ENCODE measurements around the gene RPS15A. TPM values are rescaled to one million over a fixed set of nuclear protein-coding genes. Genes with fewer than 3 reads are reported as not detected.

The RPS15A gene
- total RNA-seq, 4 donors from 2014 or later = 785 to 3,002 (median 2,111) TPM

- WGBS, 2 donors (ENCODE audit: low coverage in 1 of 2) = 0% methylated on average over 4 of the region's 5 CpGs
- Histone ChIP-seq H3K9me3 (no peaks in the 10 kb centered on the region), H3K4me3 (peak overlapping the region; percentile 85 to 93), H3K4me1 (peaks cover 6 to 57% (median 28%) of the 10 kb centered on the region in 3 donors), H3K36me3 (peaks cover 0 to 74% of the 10 kb centered on the region in 2 donors), H3K27me3 (no peaks in the 10 kb centered on the region), H3K27ac (peak overlapping the region; percentile 83 to 93 (median 86))
- ATAC-seq = no peak
- TF ChIP-seq CTCF (IDR thresholded peaks at IDR 0.05) = no peak
- TF ChIP-seq POLR2A (IDR thresholded peaks at IDR 0.05) = no peak
- TF ChIP-seq POLR2AphosphoS5 (IDR thresholded peaks at IDR 0.05) = no peak
Observed at GRCh38 chr16:18789515-18789849, 652 bp downstream of the RPS15A start.

GRCh38 chr16:18788828-18789514 is 1.2 kb downstream of the RPS15A start:
- peaks cover 6 to 62% (median 28%) of the 10 kb centered on the region in 3 donors for H3K4me1 ChIP-seq
- WGBS, 2 donors (ENCODE audit: low coverage in 1 of 2) = 7 to 8% methylated on average over 19 of the region's 20 CpGs
- H3K27me3 ChIP-seq = no peaks in the 10 kb centered on the region
- no peaks in the 10 kb centered on the region for H3K9me3 ChIP-seq
- no peak for ATAC-seq
- H3K27ac ChIP-seq = peak overlapping the region; percentile 83 to 93 (median 86)
- peak overlapping the region; percentile 85 to 93 for H3K4me3 ChIP-seq
- TF ChIP-seq EP300 (IDR thresholded peaks at IDR 0.05) (no peak), POLR2AphosphoS5 (IDR thresholded peaks at IDR 0.05) (no peak), POLR2A (IDR thresholded peaks at IDR 0.05) (no peak), CTCF (IDR thresholded peaks at IDR 0.05) (no peak)
- H3K36me3 ChIP-seq = peaks cover 0 to 74% of the 10 kb centered on the region in 2 donors

- H3K36me3 ChIP-seq = peaks cover 3 to 67% of the 10 kb centered on the region in 2 donors
- no peak overlapping the region for H3K4me3 ChIP-seq
- TF ChIP-seq EP300 (IDR thresholded peaks at IDR 0.05) = no peak
- TF ChIP-seq CTCF (IDR thresholded peaks at IDR 0.05) = no peak
- TF ChIP-seq POLR2AphosphoS5 (IDR thresholded peaks at IDR 0.05) = no peak
- H3K9me3 ChIP-seq = no peaks in the 10 kb centered on the region
- no peak for ATAC-seq
- peaks cover 6 to 61% (median 28%) of the 10 kb centered on the region in 3 donors for H3K4me1 ChIP-seq
- 38 to 47% methylated on average over 8 of the region's 8 CpGs for WGBS, 2 donors (ENCODE audit: low coverage in 1 of 2)
- H3K27me3 ChIP-seq = no peaks in the 10 kb centered on the region
- H3K27ac ChIP-seq = peak overlapping the region in 3 of 4 donors; percentile 27 to 62 (median 28)
Observed at GRCh38 chr16:18784917-18785623, 5.1 kb downstream of the RPS15A start.

GRCh38 chr16:18783430-18784341 is 6.4 kb downstream of the RPS15A start:
- Histone ChIP-seq H3K27ac (peak overlapping the region in 2 of 4 donors; percentile 28 to 35), H3K36me3 (peaks cover 3 to 65% of the 10 kb centered on the region in 2 donors), H3K4me3 (no peak overlapping the region), H3K27me3 (no peaks in the 10 kb centered on the region), H3K9me3 (no peaks in the 10 kb centered on the region), H3K4me1 (peaks cover 6 to 55% (median 25%) of the 10 kb centered on the region in 3 donors)
- TF ChIP-seq CTCF (IDR thresholded peaks at IDR 0.05) (no peak), POLR2AphosphoS5 (IDR thresholded peaks at IDR 0.05) (no peak), EP300 (IDR thresholded peaks at IDR 0.05) (no peak), POLR2A (IDR thresholded peaks at IDR 0.05) (no peak)
- no peak for ATAC-seq
- WGBS, 2 donors (ENCODE audit: low coverage in 1 of 2) = 87 to 88% methylated on average over 7 to 16 of the region's 17 CpGs
